ENCODE results near the gene GORASP1.

Gene GORASP1

GRCh38 chr3:39141171-39141995 lies 34.0 kb upstream of the GORASP1 start:
- no peak for DNase-seq (ENCODE audit: low read depth)

- no peak for DNase-seq (ENCODE audit: low read depth)
Measured at GRCh38 chr3:39140341-39140971, 33.0 kb upstream of the GORASP1 start.

- no peak for DNase-seq (ENCODE audit: low read depth)
Measured at GRCh38 chr3:39139442-39139841, 32.0 kb upstream of the GORASP1 start.

GRCh38 chr3:39138804-39139415 lies 31.5 kb upstream of the GORASP1 start:
- no peak for DNase-seq (ENCODE audit: low read depth)

GRCh38 chr3:39137991-39138803 lies 30.8 kb upstream of the GORASP1 start:
- DNase-seq (ENCODE audit: low read depth) = no peak

- no peak for DNase-seq (ENCODE audit: low read depth)
Measured at GRCh38 chr3:39137435-39137936, 30.1 kb upstream of the GORASP1 start.

- DNase-seq (ENCODE audit: low read depth) = no peak
Measured at GRCh38 chr3:39136533-39137434, 29.4 kb upstream of the GORASP1 start.

- DNase-seq (ENCODE audit: low read depth) = no peak
Measured at GRCh38 chr3:39135170-39135805, 27.9 kb upstream of the GORASP1 start.

GRCh38 chr3:39134305-39134704 lies 26.9 kb upstream of the GORASP1 start:
- DNase-seq (ENCODE audit: low read depth) = no peak

GRCh38 chr3:39133822-39134221 lies 26.4 kb upstream of the GORASP1 start:
- no peak for DNase-seq (ENCODE audit: low read depth)

- DNase-seq (ENCODE audit: low read depth) = no peak
Measured at GRCh38 chr3:39133093-39133490, 25.7 kb upstream of the GORASP1 start.

- no peak for DNase-seq (ENCODE audit: low read depth)
Measured at GRCh38 chr3:39132096-39133092, 25.0 kb upstream of the GORASP1 start.

GRCh38 chr3:39130693-39131265 lies 23.4 kb upstream of the GORASP1 start:
- no peak for DNase-seq (ENCODE audit: low read depth)

- no peak for DNase-seq (ENCODE audit: low read depth)
Measured at GRCh38 chr3:39130026-39130425, 22.6 kb upstream of the GORASP1 start.

GRCh38 chr3:39128951-39129350 lies 21.5 kb upstream of the GORASP1 start:
- DNase-seq (ENCODE audit: low read depth) = no peak

- no peak for DNase-seq (ENCODE audit: low read depth)
Measured at GRCh38 chr3:39127908-39128304, 20.5 kb upstream of the GORASP1 start.

- no peak for DNase-seq (ENCODE audit: low read depth)
Measured at GRCh38 chr3:39127269-39127907, 20.0 kb upstream of the GORASP1 start.

GRCh38 chr3:39126532-39127071 lies 19.2 kb upstream of the GORASP1 start:
- DNase-seq (ENCODE audit: low read depth) = no peak
